Ovary (tissue), 9 donors: Measurements from ENCODE around the gene SEC24D. TPM values are rescaled to one million over a fixed set of nuclear protein-coding genes. Genes with fewer than 3 reads are reported as not detected.

Source experiments
- DNase-seq, 5 donors: peaks; one replicate each; pipeline ENCODE4 v3.0.0-alpha.2; 2019 to 2020
- H3K27ac ChIP-seq, 2 donors: fragments of 200-600 bp; one replicate each; pipeline versions ENCODE4 v1.5.1 to v1.8.0; 2019 to 2022
- H3K27me3 ChIP-seq: fragments of 200-600 bp; one replicate; pipeline ENCODE4 v1.8.0; 2022
- H3K36me3 ChIP-seq: fragments of 200-600 bp; sonication (generic); one replicate; pipeline ENCODE4 v1.5.1; 2019
- H3K4me1 ChIP-seq: one replicate; pipeline ENCODE4 v1.8.1; 2013; ENCODE audit warnings: mild to moderate bottlenecking, moderate library complexity; ENCODE audit not compliant: insufficient read depth
- H3K4me3 ChIP-seq: fragments of 200-600 bp; sonication (generic); one replicate; pipeline ENCODE4 v1.5.1; 2017
- H3K9me3 ChIP-seq, 2 donors: fragments of 200-600 bp in 1 of 2; sonication (generic) in 1 of 2; one replicate each; pipeline versions ENCODE4 v1.5.1 to v1.8.1; 2013 to 2019; ENCODE audit warnings: mild to moderate bottlenecking in 1 of 2, moderate library complexity in 1 of 2
- CTCF ChIP-seq, 3 donors: fragments of 450-650 bp in 2 of 3; fragments of 200-600 bp in 1 of 3; IDR thresholded peaks; one replicate each; pipeline versions ENCODE4 v1.5.1 to v1.8.0; 2016 to 2022; ENCODE audit warnings: antibody characterized with exemption in 3 of 3, mild to moderate bottlenecking in 1 of 3
- EP300 ChIP-seq: sonication (generic); formaldehyde crosslinking; IDR thresholded peaks from one replicate; pipeline ENCODE4 v1.6.1; 2017; ENCODE audit warnings: antibody characterized with exemption
- POLR2A ChIP-seq: fragments of 450-650 bp; IDR thresholded peaks from one replicate; pipeline ENCODE4 v1.6.1; 2017; ENCODE audit warnings: antibody characterized with exemption, mild to moderate bottlenecking, moderate library complexity
- WGBS, 3 donors: extraction: QIAGEN DNeasy Blood & Tissue Kit in 1 of 3; methylation state at CpG; one replicate each; pipeline versions ENCODE4 v1.1.5 to v1.1.7; 2013 to 2017; 5-methylcytosine and 5-hydroxymethylcytosine counted together
- intact Hi-C, 4 donors: fragments of 100-400 bp; cut with DNase I; formaldehyde crosslinking; loops; one replicate each; pipeline versions ENCODE4 v1.11.0 to v1.15.1; 2022 to 2023
- polyA plus RNA-seq, 2 donors: library from polyadenylated mRNA; stranded (reverse); fragments of 200-250 nt in 1 of 2; fragments of 350-450 nt in 1 of 2; fragmentation: Illumina TruSeq in 1 of 2; extraction: RNeasy Lipid Tissue Mini Kit (QIAGEN cat#74804) in 1 of 2; gene quantifications; one replicate each; pipeline ENCODE4 v1.2.3, GENCODE V29; 2013 to 2014
- total RNA-seq, 7 donors: library from RNA; depleted of rRNA in 2 of 7; stranded (reverse); fragments of >200 nt in 2 of 7; fragmentation: NEBNext Ultra II Directional in 3 of 7; extraction: Animal tissue kit (Norgen Biotek cat#: 25700) in 3 of 7; gene quantifications; one replicate each; pipeline versions ENCODE4 v1.1.0 to v1.2.4, GENCODE V29; 2016 to 2023
- donor health status: DM: no; HTN: no; CAD: no; lungs with moderate emphysema.
- donor health status: DM: no; HTN: no; CAD: no.
- donor health status: Bipolar disorder and iron deficiency.
- donor health status: DM: yes; HTN: yes; CAD: no.
- donor health status: DM: no; HTN: no; CAD: no.
- donor health status: DM: yes; HTN: yes; CAD: no.

The SEC24D gene
- total and polyA plus RNA-seq, 9 donors = 15.4 to 53.0 (median 39.0) TPM

- intact Hi-C loops = no loop called here
- no peaks in the 10 kb centered on the region for H3K9me3 ChIP-seq
- H3K4me1 ChIP-seq = peaks cover 11% of the 10 kb centered on the region
- DNase-seq = no peak
- H3K27ac ChIP-seq = peak overlapping the region in 1 of 2 donors; percentile 67
- H3K4me3 ChIP-seq = no peak overlapping the region
- no peaks in the 10 kb centered on the region for H3K27me3 ChIP-seq
- 95 to 97% (median 96%) methylated on average over 5 of the region's 5 CpGs for WGBS, 3 donors
- no peak for TF ChIP-seq EP300
- TF ChIP-seq POLR2A = no peak
- TF ChIP-seq CTCF (IDR thresholded peaks at IDR 0.05) = no peak
- H3K36me3 ChIP-seq = no peaks in the 10 kb centered on the region
Measured at GRCh38 chr4:118760493-118760892, 75.4 kb downstream of the SEC24D start.

GRCh38 chr4:118760092-118760491 is 75.8 kb downstream of the SEC24D start:
- H3K4me1 ChIP-seq = peaks cover 11% of the 10 kb centered on the region
- no peak overlapping the region for H3K4me3 ChIP-seq
- TF ChIP-seq EP300 = no peak
- TF ChIP-seq CTCF (IDR thresholded peaks at IDR 0.05) = no peak
- no peak for TF ChIP-seq POLR2A
- H3K27me3 ChIP-seq = no peaks in the 10 kb centered on the region
- H3K36me3 ChIP-seq = no peaks in the 10 kb centered on the region
- intact Hi-C loops = no loop called here
- H3K27ac ChIP-seq = peak overlapping the region in 1 of 2 donors; percentile 67
- no peaks in the 10 kb centered on the region for H3K9me3 ChIP-seq
- DNase-seq = no peak
- 83 to 92% (median 87%) methylated on average over 3 of the region's 3 CpGs for WGBS, 3 donors

- no peak for TF ChIP-seq EP300
- TF ChIP-seq POLR2A = no peak
- no peak for TF ChIP-seq CTCF (IDR thresholded peaks at IDR 0.05)
- intact Hi-C loops = no loop called here
- no peaks in the 10 kb centered on the region for H3K36me3 ChIP-seq
- H3K27ac ChIP-seq = peak overlapping the region in 1 of 2 donors; percentile 67
- no peaks in the 10 kb centered on the region for H3K27me3 ChIP-seq
- no peak overlapping the region for H3K4me3 ChIP-seq
- WGBS, 3 donors = 29 to 39% (median 32%) methylated on average over 2 of the region's 2 CpGs
- DNase-seq = no peak
- peaks cover 13% of the 10 kb centered on the region for H3K4me1 ChIP-seq
- no peaks in the 10 kb centered on the region for H3K9me3 ChIP-seq
Measured at GRCh38 chr4:118759481-118759880, 76.4 kb downstream of the SEC24D start.

GRCh38 chr4:118758293-118758692 is 77.6 kb downstream of the SEC24D start:
- 3 to 8% (median 5%) methylated on average over 5 of the region's 5 CpGs for WGBS, 3 donors
- H3K4me1 ChIP-seq = peaks cover 19% of the 10 kb centered on the region
- DNase-seq = no peak
- H3K9me3 ChIP-seq = no peaks in the 10 kb centered on the region
- intact Hi-C loops = no loop called here
- no peak for TF ChIP-seq CTCF (IDR thresholded peaks at IDR 0.05)
- TF ChIP-seq POLR2A = no peak
- no peak for TF ChIP-seq EP300
- H3K27ac ChIP-seq = peak overlapping the region in 1 of 2 donors; percentile 67
- no peaks in the 10 kb centered on the region for H3K36me3 ChIP-seq
- H3K27me3 ChIP-seq = no peaks in the 10 kb centered on the region
- H3K4me3 ChIP-seq = no peak overlapping the region
